Neuronal stem cell (in vitro differentiated cells): ENCODE measurements around the gene ANKMY2.
A peak's percentile ranks its signal among the peaks of the same experiment; 100 is the strongest.

Experiments used
- DNase-seq: peaks from one replicate; pipeline ENCODE4 v3.0.0-alpha.2; 2013; ENCODE audit warnings: low spot score
- H2AFZ ChIP-seq: one replicate; pipeline ENCODE4 v1.6.1; 2013; ENCODE audit warnings: mild to moderate bottlenecking, low read length, inconsistent platforms
- H2AK5ac ChIP-seq: 2 replicates; pipeline ENCODE4 v1.6.1; 2013; ENCODE audit warnings: low read depth, mild to moderate bottlenecking, inconsistent platforms, low read length, moderate library complexity, mixed read lengths
- H2BK120ac ChIP-seq: 2 replicates; pipeline ENCODE4 v1.6.1; 2013; ENCODE audit warnings: low read depth, mild to moderate bottlenecking, inconsistent platforms, low read length, moderate library complexity, mixed read lengths
- H2BK12ac ChIP-seq: one replicate; pipeline ENCODE4 v1.6.1; 2013; ENCODE audit warnings: low read length, inconsistent platforms
- H2BK15ac ChIP-seq: 2 replicates; pipeline ENCODE4 v1.6.1; 2013; ENCODE audit warnings: mild to moderate bottlenecking, low read length, inconsistent platforms, mixed read lengths
- H2BK5ac ChIP-seq: one replicate; pipeline ENCODE4 v1.6.1; 2013; ENCODE audit warnings: inconsistent platforms, mild to moderate bottlenecking, low read length, moderate library complexity
- H3K14ac ChIP-seq: one replicate; pipeline ENCODE4 v1.6.1; 2013; ENCODE audit warnings: low read length, inconsistent platforms
- H3K18ac ChIP-seq: 2 replicates; pipeline ENCODE4 v1.6.1; 2013; ENCODE audit warnings: low read length, inconsistent platforms
- H3K23ac ChIP-seq: 2 replicates; pipeline ENCODE4 v1.6.1; 2013; ENCODE audit warnings: low read depth, mild to moderate bottlenecking, mixed read lengths, low read length, inconsistent platforms; ENCODE audit not compliant: poor library complexity
- H3K27ac ChIP-seq: replicated peaks from 3 replicates; pipeline ENCODE4 v1.5.1; 2013; ENCODE audit warnings: low read length, inconsistent platforms
- H3K27me3 ChIP-seq, 3 experiments: 2 replicates each; pipeline ENCODE4 v1.6.1; 2013; ENCODE audit warnings: low read length in 3 of 3, mild to moderate bottlenecking in 2 of 3, inconsistent platforms in 1 of 3, low read depth in 1 of 3, mixed read lengths in 1 of 3, moderate library complexity in 1 of 3; ENCODE audit not compliant: control insufficient read depth in 3 of 3, insufficient read depth in 3 of 3
- H3K36me3 ChIP-seq, 2 donors: replicated peaks in 1 of 2; 2 replicates each; pipeline ENCODE4 v1.6.1; 2013; ENCODE audit warnings: low read length in 2 of 2; ENCODE audit not compliant: control insufficient read depth in 2 of 2, insufficient read depth in 2 of 2
- H3K4ac ChIP-seq: 2 replicates; pipeline ENCODE4 v1.6.1; 2013; ENCODE audit warnings: inconsistent platforms, mild to moderate bottlenecking, low read length, moderate library complexity
- H3K4me1 ChIP-seq, 2 donors: 1 replicate in 1 of 2; 2 replicates in 1 of 2; pipeline ENCODE4 v1.6.1; 2013; ENCODE audit warnings: low read length in 2 of 2, low read depth in 1 of 2; ENCODE audit not compliant: control insufficient read depth in 2 of 2, insufficient read depth in 1 of 2
- H3K4me2 ChIP-seq: one replicate; pipeline ENCODE4 v1.6.1; 2013; ENCODE audit warnings: mild to moderate bottlenecking, low read length, inconsistent platforms; ENCODE audit not compliant: insufficient read depth, poor library complexity, severe bottlenecking
- H3K4me3 ChIP-seq, 2 donors: 2 replicates each; pipeline ENCODE4 v1.5.1; 2013; ENCODE audit warnings: low read length in 2 of 2, mild to moderate bottlenecking in 2 of 2, inconsistent platforms in 1 of 2, moderate library complexity in 1 of 2
- H3K79me1 ChIP-seq: one replicate; pipeline ENCODE4 v1.6.1; 2013; ENCODE audit warnings: low read depth, mild to moderate bottlenecking, inconsistent platforms, low read length, moderate library complexity
- H3K9ac ChIP-seq: one replicate; pipeline ENCODE4 v1.6.1; 2013; ENCODE audit warnings: mild to moderate bottlenecking, low read depth, low read length, inconsistent platforms; ENCODE audit not compliant: poor library complexity
- H3K9me3 ChIP-seq, 2 donors: replicated peaks in 1 of 2; 2 replicates each; pipeline versions ENCODE3 to v1.6.1; 2013; ENCODE audit warnings: low read length in 2 of 2, mild to moderate bottlenecking in 2 of 2, inconsistent platforms in 1 of 2, low read depth in 1 of 2, mixed read lengths in 1 of 2, moderate library complexity in 1 of 2; ENCODE audit not compliant: control insufficient read depth in 2 of 2, insufficient read depth in 1 of 2
- H4K8ac ChIP-seq: one replicate; pipeline ENCODE4 v1.6.1; 2013; ENCODE audit warnings: low read depth, mild to moderate bottlenecking, inconsistent platforms, low read length, moderate library complexity
- H4K91ac ChIP-seq: one replicate; pipeline ENCODE4 v1.6.1; 2013; ENCODE audit warnings: low read length, low read depth, mild to moderate bottlenecking, inconsistent platforms; ENCODE audit not compliant: poor library complexity
- WGBS, 2 donors: extraction: QIAGEN DNeasy Blood & Tissue Kit; methylation state at CpG; one replicate each; pipeline ENCODE4 v1.1.7; 2013; ENCODE audit warnings: missing lambda C conversion rate in 2 of 2, mixed read lengths in 1 of 2; ENCODE audit not compliant: insufficient read length in 2 of 2, insufficient replicate concordance in 1 of 2; ENCODE audit errors: extremely low coverage in 2 of 2; 5-methylcytosine and 5-hydroxymethylcytosine counted together

ANKMY2 gene

DNA sequence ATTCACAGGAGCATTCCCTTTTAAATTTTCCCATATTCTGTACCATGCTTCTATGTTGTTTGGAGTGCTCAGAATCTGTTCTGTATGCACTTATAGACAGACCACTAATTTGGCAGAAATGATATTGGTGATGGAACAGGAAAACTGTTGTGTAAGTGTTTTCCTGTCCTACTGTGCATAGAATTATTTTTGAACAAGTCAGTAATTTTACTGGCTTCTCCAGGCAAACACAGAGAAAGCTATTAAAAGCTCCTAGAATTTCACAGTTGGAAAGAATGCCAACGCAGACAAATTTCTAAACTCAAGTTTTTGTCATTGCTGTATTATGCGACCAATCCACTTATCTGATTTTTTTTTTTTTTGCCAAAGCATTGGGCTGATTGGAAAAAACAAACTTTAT, 55.7 kb downstream of the ANKMY2 start:
- Histone ChIP-seq H3K9ac (no peak overlapping the region), H3K18ac (no peak overlapping the region), H4K8ac (no peak overlapping the region), H2AK5ac (no peak overlapping the region), H2BK120ac (no peak overlapping the region), H2BK15ac (no peak overlapping the region), H3K27ac (no peak overlapping the region), H3K4me1 (peaks cover 0 to 3% of the 10 kb centered on the region in 2 donors), H2BK5ac (no peak overlapping the region), H3K4me3 (no peak overlapping the region), H3K9me3 (peaks cover 0 to 2% of the 10 kb centered on the region in 2 donors), H3K79me1 (no peaks in the 10 kb centered on the region), H3K23ac (no peak overlapping the region), H3K4ac (no peak overlapping the region), H2AFZ (no peak overlapping the region), H3K4me2 (no peak overlapping the region), H3K36me3 (no peaks in the 10 kb centered on the region), H3K27me3 (no peaks in the 10 kb centered on the region), H3K14ac (no peak overlapping the region), H2BK12ac (no peak overlapping the region), H4K91ac (no peak overlapping the region)
- no CpG with 5 or more reads among the region's 2 CpGs for WGBS, 2 donors
- DNase-seq: no peak

DNA sequence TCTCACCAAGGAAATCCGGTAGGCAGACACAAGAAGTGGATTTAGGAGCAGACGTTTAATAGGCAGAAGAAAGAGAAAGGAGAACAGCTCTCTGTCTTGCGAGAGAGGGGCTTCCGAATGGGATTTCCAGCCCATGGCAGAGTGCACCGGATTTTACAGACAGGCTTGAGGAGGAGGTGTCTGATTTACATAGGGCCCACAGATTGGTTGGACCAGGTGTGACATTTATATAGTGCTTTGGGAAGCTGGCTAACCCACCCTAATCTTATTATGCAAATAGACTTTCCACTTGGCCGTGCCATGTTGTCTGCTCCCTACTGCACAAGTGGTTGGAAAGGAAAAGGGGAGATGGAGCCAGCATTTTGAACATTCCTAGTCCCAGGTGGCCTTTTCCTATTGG, 57.8 kb downstream of the ANKMY2 start:
- WGBS, 2 donors: no CpG with 5 or more reads among the region's 6 CpGs
- Histone ChIP-seq H4K91ac (no peak overlapping the region), H3K14ac (no peak overlapping the region), H2BK12ac (no peak overlapping the region), H3K27ac (no peak overlapping the region), H3K9me3 (peaks cover 0 to 2% of the 10 kb centered on the region in 2 donors), H3K9ac (no peak overlapping the region), H3K79me1 (no peaks in the 10 kb centered on the region), H3K4ac (no peak overlapping the region), H3K18ac (no peak overlapping the region), H3K27me3 (no peaks in the 10 kb centered on the region), H2AK5ac (no peak overlapping the region), H3K4me3 (no peak overlapping the region), H4K8ac (no peak overlapping the region), H2AFZ (no peak overlapping the region), H3K23ac (no peak overlapping the region), H3K36me3 (no peaks in the 10 kb centered on the region), H3K4me2 (no peak overlapping the region), H3K4me1 (peaks cover 0 to 3% of the 10 kb centered on the region in 2 donors), H2BK5ac (no peak overlapping the region), H2BK120ac (no peak overlapping the region), H2BK15ac (no peak overlapping the region)
- no peak for DNase-seq

DNA sequence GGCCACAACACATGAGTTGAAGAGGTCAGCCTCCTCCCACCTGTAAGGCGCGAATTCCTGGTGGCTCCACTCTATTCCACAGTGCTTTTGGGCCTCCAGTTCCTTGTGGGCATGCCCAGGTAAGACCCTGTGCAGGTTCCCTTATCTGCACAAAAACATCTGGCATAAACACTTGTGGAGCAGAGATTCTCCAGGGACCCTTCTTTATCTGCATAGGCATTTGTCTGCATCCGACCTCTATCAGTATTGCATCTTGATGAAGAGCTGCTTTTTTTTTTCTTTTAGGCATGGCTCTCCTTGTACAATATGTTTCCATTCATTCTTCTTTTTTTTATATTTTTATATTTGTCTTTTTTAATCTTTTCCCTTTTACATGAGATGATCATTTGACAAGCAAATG, 58.4 kb downstream of the ANKMY2 start:
- Histone ChIP-seq H3K27ac (no peak overlapping the region), H3K79me1 (no peaks in the 10 kb centered on the region), H2BK5ac (no peak overlapping the region), H3K18ac (no peak overlapping the region), H2BK15ac (no peak overlapping the region), H3K14ac (no peak overlapping the region), H3K4me2 (no peak overlapping the region), H4K91ac (no peak overlapping the region), H3K4ac (no peak overlapping the region), H3K4me1 (peaks cover 0 to 3% of the 10 kb centered on the region in 2 donors), H3K9ac (no peak overlapping the region), H3K4me3 (no peak overlapping the region), H4K8ac (no peak overlapping the region), H3K27me3 (no peaks in the 10 kb centered on the region), H3K23ac (no peak overlapping the region), H2BK12ac (no peak overlapping the region), H3K36me3 (no peaks in the 10 kb centered on the region), H3K9me3 (peaks cover 0 to 2% of the 10 kb centered on the region in 2 donors), H2BK120ac (no peak overlapping the region), H2AFZ (no peak overlapping the region), H2AK5ac (no peak overlapping the region)
- DNase-seq: no peak
- no CpG with 5 or more reads among the region's 3 CpGs for WGBS, 2 donors

DNA sequence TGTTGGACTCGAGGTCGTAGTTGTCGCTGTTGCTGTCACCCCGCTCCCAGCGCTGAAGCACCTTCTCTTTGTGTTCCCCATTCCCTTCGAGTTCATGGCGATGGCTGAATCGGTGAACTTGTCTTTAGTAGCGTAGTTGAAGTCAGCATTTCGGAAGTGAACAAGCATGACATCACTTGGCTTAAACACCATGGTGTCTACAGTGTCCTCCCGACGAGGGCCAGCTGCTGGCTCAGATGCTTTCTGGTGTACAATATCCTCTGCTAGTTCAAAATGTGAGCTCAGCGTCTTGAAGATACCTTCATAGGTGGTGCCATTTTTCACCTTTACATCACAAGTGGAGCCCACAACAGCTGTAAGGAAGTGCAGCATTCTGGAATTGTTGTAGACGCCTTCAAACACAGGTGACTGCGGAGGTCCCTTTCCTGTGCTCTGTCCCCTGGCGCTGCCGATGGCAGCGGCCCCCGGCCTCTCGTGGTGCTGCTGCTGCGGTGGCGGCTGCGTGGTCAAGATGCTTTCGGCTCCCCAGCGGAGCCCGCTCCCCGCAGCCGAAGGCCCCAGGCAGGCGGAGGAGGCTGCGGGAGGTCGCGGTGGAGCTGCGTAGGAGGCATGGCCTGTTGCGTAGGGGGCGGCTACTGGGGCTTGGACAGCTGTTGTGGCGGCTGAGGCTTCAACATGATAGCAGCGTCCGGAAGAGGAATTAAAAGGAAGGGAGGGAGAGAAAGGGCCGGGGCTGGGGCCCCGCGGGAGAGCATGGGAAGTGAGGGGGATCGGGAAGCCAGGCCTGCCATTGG, 59.3 kb downstream of the ANKMY2 start:
- Histone ChIP-seq H2AFZ (no peak overlapping the region), H3K4me2 (no peak overlapping the region), H3K79me1 (no peaks in the 10 kb centered on the region), H3K27me3 (no peaks in the 10 kb centered on the region), H2BK120ac (no peak overlapping the region), H3K9ac (no peak overlapping the region), H3K4ac (no peak overlapping the region), H2AK5ac (no peak overlapping the region), H3K14ac (no peak overlapping the region), H3K18ac (peak overlapping the region; percentile 79), H3K23ac (no peak overlapping the region), H4K8ac (no peak overlapping the region), H3K4me1 (peaks cover 0 to 3% of the 10 kb centered on the region in 2 donors), H4K91ac (no peak overlapping the region), H2BK15ac (no peak overlapping the region), H2BK12ac (no peak overlapping the region), H3K4me3 (no peak overlapping the region), H3K27ac (no peak overlapping the region), H3K9me3 (peaks cover 0 to 2% of the 10 kb centered on the region in 2 donors), H2BK5ac (no peak overlapping the region), H3K36me3 (no peaks in the 10 kb centered on the region)
- no CpG with 5 or more reads among the region's 42 CpGs for WGBS, 2 donors
- DNase-seq: no peak
